ENCODE data around the gene HOXB8.

HOXB8 gene

GRCh38 chr17:48583708-48584222 is 31.3 kb downstream of the HOXB8 start:
- no peak for DNase-seq (ENCODE audit: low read depth)

- DNase-seq (ENCODE audit: low read depth) = no peak
Observed at GRCh38 chr17:48582750-48583069, 32.4 kb downstream of the HOXB8 start.

GRCh38 chr17:48579760-48580554 is 35.1 kb downstream of the HOXB8 start:
- no peak for DNase-seq (ENCODE audit: low read depth)

- no peak for DNase-seq (ENCODE audit: low read depth)
Observed at GRCh38 chr17:48579471-48579759, 35.7 kb downstream of the HOXB8 start.

GRCh38 chr17:48578616-48579470 is 36.2 kb downstream of the HOXB8 start:
- no peak for DNase-seq (ENCODE audit: low read depth)

- no peak for DNase-seq (ENCODE audit: low read depth)
Observed at GRCh38 chr17:48577946-48578615, 37.0 kb downstream of the HOXB8 start, which contains the start of gene HOXB4. TSS of gene HOXB4 (minus strand) at chr17:48578350. CDS start at chr17:48578319, 31 bp downstream.

- no peak for DNase-seq (ENCODE audit: low read depth)
Observed at GRCh38 chr17:48577330-48577945, 37.7 kb downstream of the HOXB8 start.

- no peak for DNase-seq (ENCODE audit: low read depth)
Observed at GRCh38 chr17:48576479-48577309, 38.4 kb downstream of the HOXB8 start.

GRCh38 chr17:48575673-48576478 is 39.2 kb downstream of the HOXB8 start:
- no peak for DNase-seq (ENCODE audit: low read depth)

GRCh38 chr17:48575066-48575582 is 40.0 kb downstream of the HOXB8 start:
- DNase-seq (ENCODE audit: low read depth) = no peak

- DNase-seq (ENCODE audit: low read depth) = no peak
Observed at GRCh38 chr17:48574505-48575065, 40.5 kb downstream of the HOXB8 start.

- no peak for DNase-seq (ENCODE audit: low read depth)
Observed at GRCh38 chr17:48571826-48572417, 43.2 kb downstream of the HOXB8 start.

- DNase-seq (ENCODE audit: low read depth) = no peak
Observed at GRCh38 chr17:48571024-48571818, 43.9 kb downstream of the HOXB8 start.

- no peak for DNase-seq (ENCODE audit: low read depth)
Observed at GRCh38 chr17:48570325-48571023, 44.6 kb downstream of the HOXB8 start.

GRCh38 chr17:48569674-48570324 is 45.3 kb downstream of the HOXB8 start:
- no peak for DNase-seq (ENCODE audit: low read depth)

- no peak for DNase-seq (ENCODE audit: low read depth)
Observed at GRCh38 chr17:48569240-48569582, 45.9 kb downstream of the HOXB8 start.

- no peak for DNase-seq (ENCODE audit: low read depth)
Observed at GRCh38 chr17:48568499-48569239, 46.4 kb downstream of the HOXB8 start.
